PC-3 (cell line): ENCODE results near the gene FLAD1. TPM values are rescaled to one million over a fixed set of nuclear protein-coding genes. Genes with fewer than 3 reads are reported as not detected.

Experiments used
- ATAC-seq: fragments of 200-7000 bp; cut with Tn5 transposase; 2 replicates; pipeline ENCODE4 v1.9.1; 2020; ENCODE audit warnings: mild to moderate bottlenecking, moderate library complexity
- BruUV-seq: library from RNA; stranded (reverse); fragments of 400-500 nt; replicated peaks from 2 replicates; lab custom pipeline; 2021; lab: Mats Ljungman, UMichigan
- CTCF ChIA-PET: fragments of 300-600 bp; sonication (Branson Sonifier 250); formaldehyde crosslinking; loops from one replicate; lab custom pipeline; 2022; ENCODE audit warnings: antibody characterized with exemption; lab: Charles Lee
- POLR2A ChIA-PET: fragments of 300-600 bp; sonication (Branson Sonifier 250); formaldehyde crosslinking; loops from one replicate; lab custom pipeline; 2022; ENCODE audit warnings: antibody characterized with exemption; ENCODE audit not compliant: unreplicated experiment; lab: Charles Lee
- DNase-seq: peaks from one replicate; pipeline ENCODE4 v3.0.0-alpha.2; 2015
- H2AFZ ChIP-seq: fragments of 300-600 bp; sonication (generic); 2 replicates; pipeline ENCODE4 v1.6.0; 2016; ENCODE audit warnings: antibody characterized with exemption, low read length
- H3F3A ChIP-seq: fragments of 300-600 bp; sonication (generic); one replicate; pipeline ENCODE4 v1.6.0; 2017; ENCODE audit warnings: antibody characterized with exemption, low read length, control low read depth, mild to moderate bottlenecking; ENCODE audit not compliant: unreplicated experiment
- H3K27ac ChIP-seq: fragments of 300-600 bp; sonication (generic); 2 replicates; pipeline ENCODE4 v1.5.1; 2016; ENCODE audit warnings: mild to moderate bottlenecking, low read length
- H3K27me3 ChIP-seq: fragments of 300-600 bp; sonication (generic); 2 replicates; pipeline ENCODE4 v1.6.1; 2016; ENCODE audit warnings: low read length, mixed read lengths
- H3K36me3 ChIP-seq: fragments of 300-600 bp; sonication (generic); 2 replicates; pipeline ENCODE4 v1.6.1; 2016; ENCODE audit warnings: low read depth, mixed run types, low read length, mixed read lengths
- H3K4me1 ChIP-seq: fragments of 300-600 bp; sonication (generic); 2 replicates; pipeline ENCODE4 v1.5.1; 2016; ENCODE audit warnings: low read length; ENCODE audit not compliant: insufficient read depth
- H3K4me2 ChIP-seq: fragments of 300-600 bp; sonication (generic); 2 replicates; pipeline ENCODE4 v1.6.0; 2016; ENCODE audit warnings: low read length
- H3K4me3 ChIP-seq: fragments of 300-600 bp; sonication (generic); 2 replicates; pipeline ENCODE4 v1.5.1; 2016; ENCODE audit warnings: mild to moderate bottlenecking, low read length, mixed read lengths
- H3K79me2 ChIP-seq: fragments of 300-600 bp; sonication (generic); 2 replicates; pipeline ENCODE4 v1.6.1; 2017; ENCODE audit warnings: low read length, mixed read lengths
- H3K9ac ChIP-seq: fragments of 300-600 bp; sonication (generic); 2 replicates; pipeline ENCODE4 v1.6.0; 2016; ENCODE audit warnings: mild to moderate bottlenecking, low read length
- H3K9me2 ChIP-seq: fragments of 300-600 bp; sonication (generic); replicated peaks from 2 replicates; pipeline ENCODE4 v1.6.1; 2016; ENCODE audit warnings: mixed run types, low read length, mixed read lengths
- H3K9me3 ChIP-seq: fragments of 300-600 bp; sonication (generic); 2 replicates; pipeline ENCODE4 v1.6.1; 2016; ENCODE audit warnings: low read length, mixed read lengths
- H4K20me1 ChIP-seq: fragments of 300-600 bp; sonication (generic); 2 replicates; pipeline ENCODE4 v1.6.1; 2016; ENCODE audit warnings: low read length, mixed read lengths
- EZH2 ChIP-seq: fragments of 300-600 bp; sonication (generic); IDR thresholded peaks from one replicate; pipeline ENCODE4 v1.6.1; 2017; ENCODE audit warnings: antibody characterized with exemption, mild to moderate bottlenecking, low read length; ENCODE audit not compliant: unreplicated experiment
- EZH2phosphoT487 ChIP-seq: fragments of 300-600 bp; sonication (generic); IDR thresholded peaks from 2 replicates; pipeline ENCODE4 v1.6.1; 2018; ENCODE audit warnings: mild to moderate bottlenecking, antibody characterized with exemption, low read length, borderline replicate concordance
- intact Hi-C: fragments of 100-400 bp; cut with micrococcal nuclease; formaldehyde crosslinking; loops from 2 replicates; pipeline ENCODE4 v1.9.0; 2023
- total RNA-seq: library from RNA; depleted of rRNA; stranded (reverse); fragments of >200 nt; gene quantifications from 2 replicates; pipeline ENCODE4 v1.2.3, GENCODE V29; 2014
- TF ChIP-seq, protein P1 (sequence below): fragments of 300-600 bp; sonication (generic); conservative IDR thresholded peaks from 2 replicates; pipeline ENCODE4 v1.5.1; 2017; ENCODE audit warnings: antibody characterized with exemption, low read depth, mild to moderate bottlenecking, low read length

The FLAD1 gene
- total RNA-seq, 1 experiment from 2014 or later: 84.0 TPM

DNA sequence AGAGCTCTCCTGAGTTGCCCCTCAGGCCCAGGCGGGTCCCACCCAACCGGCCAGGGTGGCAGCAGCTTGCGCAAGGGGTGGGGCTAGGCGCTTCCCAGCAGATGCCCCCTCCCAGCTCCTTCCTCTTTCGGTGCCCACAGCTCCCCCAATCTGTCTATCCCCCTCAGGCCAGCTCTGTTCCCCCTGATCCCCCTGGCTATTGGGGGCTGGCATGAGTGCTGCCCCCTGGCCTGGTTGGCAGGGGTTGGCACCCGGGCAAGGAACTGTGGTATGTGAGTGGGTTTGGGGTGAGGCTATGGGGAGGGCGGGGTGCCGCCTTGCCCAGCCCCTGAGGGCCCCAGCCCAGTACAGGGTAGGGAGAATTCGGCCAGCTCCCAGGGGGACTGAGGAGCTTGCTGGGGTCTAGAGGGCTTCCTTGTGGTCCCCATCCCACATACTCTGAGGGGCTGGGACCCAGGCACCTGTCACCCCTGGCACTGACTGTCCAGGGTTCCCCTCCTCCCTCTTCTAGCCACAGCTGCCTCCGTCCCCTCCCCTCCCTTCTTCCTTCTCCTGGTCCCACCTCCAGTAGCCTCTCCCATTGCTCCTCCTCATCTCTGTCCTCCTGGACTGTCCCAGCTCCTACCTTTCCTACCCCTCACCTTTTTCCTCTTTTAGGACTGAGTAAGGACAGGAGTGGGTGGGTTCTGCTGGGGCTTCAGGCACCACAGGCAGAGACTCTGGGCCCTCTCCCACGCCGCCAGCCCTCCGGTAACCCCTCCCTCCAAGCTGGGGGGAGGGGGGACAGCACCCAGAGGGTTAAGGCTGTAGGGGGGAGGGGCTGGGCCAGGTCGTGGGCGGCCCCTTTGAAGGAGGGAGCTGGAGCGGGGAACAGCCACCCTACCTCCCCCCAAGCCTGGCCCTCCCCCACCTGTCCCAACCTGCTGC, 25.1 kb downstream of the FLAD1 start:
- TF ChIP-seq, protein P1, sequence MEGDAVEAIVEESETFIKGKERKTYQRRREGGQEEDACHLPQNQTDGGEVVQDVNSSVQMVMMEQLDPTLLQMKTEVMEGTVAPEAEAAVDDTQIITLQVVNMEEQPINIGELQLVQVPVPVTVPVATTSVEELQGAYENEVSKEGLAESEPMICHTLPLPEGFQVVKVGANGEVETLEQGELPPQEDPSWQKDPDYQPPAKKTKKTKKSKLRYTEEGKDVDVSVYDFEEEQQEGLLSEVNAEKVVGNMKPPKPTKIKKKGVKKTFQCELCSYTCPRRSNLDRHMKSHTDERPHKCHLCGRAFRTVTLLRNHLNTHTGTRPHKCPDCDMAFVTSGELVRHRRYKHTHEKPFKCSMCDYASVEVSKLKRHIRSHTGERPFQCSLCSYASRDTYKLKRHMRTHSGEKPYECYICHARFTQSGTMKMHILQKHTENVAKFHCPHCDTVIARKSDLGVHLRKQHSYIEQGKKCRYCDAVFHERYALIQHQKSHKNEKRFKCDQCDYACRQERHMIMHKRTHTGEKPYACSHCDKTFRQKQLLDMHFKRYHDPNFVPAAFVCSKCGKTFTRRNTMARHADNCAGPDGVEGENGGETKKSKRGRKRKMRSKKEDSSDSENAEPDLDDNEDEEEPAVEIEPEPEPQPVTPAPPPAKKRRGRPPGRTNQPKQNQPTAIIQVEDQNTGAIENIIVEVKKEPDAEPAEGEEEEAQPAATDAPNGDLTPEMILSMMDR: no peak
- TF ChIP-seq EZH2: no peak
- TF ChIP-seq EZH2phosphoT487: no peak
- Histone ChIP-seq H3K79me2 (peaks cover 98% of the 10 kb centered on the region), H3K9me3 (no peaks in the 10 kb centered on the region), H3K36me3 (peaks cover 18% of the 10 kb centered on the region; the same call in 1 of the 2 replicates), H4K20me1 (0 out of 2 replicates have a peak, but pooled peaks cover 3% of the 10 kb centered on the region), H3K9me2 (no peaks in the 10 kb centered on the region), H3K27ac (no peak overlapping the region), H3K4me1 (peaks cover 37% of the 10 kb centered on the region), H3K9ac (no peak overlapping the region), H2AFZ (no peak overlapping the region), H3K27me3 (no peaks in the 10 kb centered on the region), H3K4me3 (no peak overlapping the region), H3F3A (peaks cover 4% of the 10 kb centered on the region), H3K4me2 (no peak overlapping the region)
- CTCF ChIA-PET: no interaction called here
- BruUV-seq: no TSS peak
- no peak for ATAC-seq
- POLR2A ChIA-PET: no interaction called here
- DNase-seq: no peak
- intact Hi-C loops: no loop called here

DNA sequence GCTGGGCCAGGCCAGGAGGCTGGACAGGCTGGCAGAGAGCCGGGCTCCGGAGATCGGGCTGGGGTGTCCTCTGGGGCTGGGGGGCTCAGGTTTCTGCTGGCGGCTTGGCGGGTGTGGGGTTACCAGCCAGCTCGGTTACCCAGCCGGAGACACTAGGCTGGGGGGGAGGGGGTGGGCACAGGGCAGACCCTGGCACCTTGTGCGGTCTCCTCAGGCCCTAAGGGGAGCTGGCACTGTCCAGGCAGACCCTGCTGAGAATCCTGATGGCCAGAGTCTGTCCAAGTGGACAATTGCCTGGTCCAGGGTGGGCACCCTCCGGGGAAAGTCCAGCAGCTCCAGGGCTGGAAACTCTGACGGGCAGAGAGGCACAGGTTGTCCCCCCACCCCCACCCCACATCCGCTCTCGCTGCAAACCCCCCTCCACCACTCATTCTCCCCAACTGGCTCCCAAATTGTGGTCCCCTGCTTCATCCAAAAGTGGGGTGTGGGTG, 26.1 kb downstream of the FLAD1 start:
- TF ChIP-seq EZH2phosphoT487: no peak
- TF ChIP-seq EZH2: no peak
- TF ChIP-seq, protein P1: no peak
- CTCF ChIA-PET: no interaction called here
- Histone ChIP-seq H3K27me3 (no peaks in the 10 kb centered on the region), H3K4me2 (no peak overlapping the region), H3K4me3 (no peak overlapping the region), H3K4me1 (peaks cover 33% of the 10 kb centered on the region), H3K27ac (no peak overlapping the region), H3K9me3 (no peaks in the 10 kb centered on the region), H3K79me2 (peaks cover 89% of the 10 kb centered on the region), H2AFZ (no peak overlapping the region), H4K20me1 (0 out of 2 replicates have a peak, but pooled peaks cover 3% of the 10 kb centered on the region), H3K9me2 (no peaks in the 10 kb centered on the region), H3F3A (peaks cover 1% of the 10 kb centered on the region), H3K36me3 (peaks cover 22% of the 10 kb centered on the region; the same call in 1 of the 2 replicates), H3K9ac (no peak overlapping the region)
- ATAC-seq (no peak), DNase-seq (no peak)
- no TSS peak for BruUV-seq
- intact Hi-C loops: no loop called here
- POLR2A ChIA-PET: no interaction called here
